ENCODE measurements around the gene DCAF6.

DNA sequence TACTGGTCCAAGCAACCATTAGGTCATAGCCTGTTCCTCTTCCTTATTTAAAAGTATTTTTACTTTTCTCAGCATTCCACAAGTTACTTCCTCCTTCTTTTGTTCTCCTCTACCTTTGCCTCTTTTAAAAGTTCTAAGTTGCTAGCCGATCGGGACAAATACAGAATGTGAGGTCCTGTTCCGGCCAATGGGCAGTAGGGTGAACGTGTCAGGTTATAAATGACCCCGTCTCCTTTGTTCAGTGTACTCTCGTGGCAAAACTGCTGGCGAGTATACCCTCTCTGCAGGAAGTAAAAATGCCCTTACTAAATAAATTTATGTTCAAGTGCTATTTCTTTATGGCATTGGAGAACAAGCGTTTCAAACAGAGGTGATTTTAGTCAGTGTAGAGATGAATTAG, 25.1 kb upstream of the DCAF6 start:
- TF ChIP-seq CTCF (conservative IDR thresholded peaks at IDR 0.05; ENCODE audit: low read length) (no peak), EZH2phosphoT487 (IDR thresholded peaks at IDR 0.05; ENCODE audit: borderline replicate concordance, low read depth, low read length) (no peak)
